Astrocyte (in vitro differentiated cells and primary cell): ENCODE results near the gene ATP11A. TPM values are rescaled to one million over a fixed set of nuclear protein-coding genes. Genes with fewer than 3 reads are reported as not detected.
"Not testable (repeated sequence)": the region's sequence is repeated elsewhere in the genome, so short reads cannot be mapped to it uniquely, and the experiment has no call there.

Source experiments
- DNase-seq: peaks from one replicate; pipeline ENCODE4 v3.0.0-alpha.2; 2010; ENCODE audit warnings: low read depth
- FAIRE-seq: peaks from 2 replicates; lab custom pipeline; 2011; peaks lifted over from hg19 to GRCh38; lab: Jason Lieb, UNC
- H2AFZ ChIP-seq: 2 replicates; pipeline ENCODE4 v1.6.0; 2012; ENCODE audit warnings: low read depth, low read length, inconsistent platforms
- H3K27ac ChIP-seq: 2 replicates; pipeline ENCODE4 v1.5.1; 2011; ENCODE audit warnings: low read depth, low read length, inconsistent platforms
- H3K27me3 ChIP-seq: 2 replicates; pipeline ENCODE4 v1.6.0; 2011; ENCODE audit warnings: low read length, inconsistent platforms; ENCODE audit not compliant: insufficient read depth
- H3K36me3 ChIP-seq: 2 replicates; pipeline ENCODE4 v1.5.1; 2011; ENCODE audit warnings: low read length, inconsistent platforms; ENCODE audit not compliant: insufficient read depth
- H3K4me1 ChIP-seq: 2 replicates; pipeline ENCODE4 v1.5.1; 2011; ENCODE audit warnings: low read length, inconsistent platforms; ENCODE audit not compliant: insufficient read depth
- H3K4me2 ChIP-seq: 2 replicates; pipeline ENCODE4 v1.6.0; 2012; ENCODE audit warnings: low read length, inconsistent platforms
- H3K4me3 ChIP-seq: 2 replicates; pipeline ENCODE4 v1.5.1; 2011; ENCODE audit warnings: low read depth, mild to moderate bottlenecking, low read length, inconsistent platforms; ENCODE audit not compliant: insufficient read depth
- H3K79me2 ChIP-seq: 2 replicates; pipeline ENCODE4 v1.6.0; 2012; ENCODE audit warnings: mild to moderate bottlenecking, low read length, inconsistent platforms; ENCODE audit not compliant: insufficient read depth
- H3K9ac ChIP-seq: 2 replicates; pipeline ENCODE4 v1.6.0; 2012; ENCODE audit warnings: mild to moderate bottlenecking, low read length, inconsistent platforms
- H3K9me3 ChIP-seq: 2 replicates; pipeline ENCODE4 v1.5.1; 2012; ENCODE audit warnings: low read depth, mild to moderate bottlenecking, low read length, inconsistent platforms; ENCODE audit not compliant: insufficient read depth
- H4K20me1 ChIP-seq: 2 replicates; pipeline ENCODE4 v1.6.0; 2012; ENCODE audit warnings: low read length, inconsistent platforms; ENCODE audit not compliant: insufficient read depth
- H3K27ac Mint-ChIP-seq: one replicate; pipeline ENCODE4 v1.8.0; 2021; ENCODE audit warnings: mild to moderate bottlenecking, mixed read lengths; ENCODE audit not compliant: unreplicated experiment
- H3K27me3 Mint-ChIP-seq: one replicate; pipeline ENCODE4 v1.8.0; 2021; ENCODE audit warnings: low read depth, mixed read lengths; ENCODE audit not compliant: unreplicated experiment
- H3K36me3 Mint-ChIP-seq: one replicate; pipeline ENCODE4 v1.8.0; 2021; ENCODE audit warnings: low read depth, mixed read lengths; ENCODE audit not compliant: unreplicated experiment
- H3K4me1 Mint-ChIP-seq: one replicate; pipeline ENCODE4 v1.8.0; 2021; ENCODE audit warnings: low read depth, mixed read lengths; ENCODE audit not compliant: unreplicated experiment
- H3K4me3 Mint-ChIP-seq: one replicate; pipeline ENCODE4 v1.8.0; 2021; ENCODE audit warnings: mild to moderate bottlenecking, moderate library complexity, mixed read lengths; ENCODE audit not compliant: unreplicated experiment
- H3K9me3 Mint-ChIP-seq: one replicate; pipeline ENCODE4 v1.8.0; 2021; ENCODE audit warnings: mild to moderate bottlenecking, mixed read lengths; ENCODE audit not compliant: unreplicated experiment
- EZH2 ChIP-seq: IDR thresholded peaks from 2 replicates; pipeline ENCODE4 v1.6.1; 2012; ENCODE audit warnings: mild to moderate bottlenecking, low read length, inconsistent platforms; ENCODE audit not compliant: insufficient read depth
- total RNA-seq: library from RNA; stranded (reverse); gene quantifications from 2 replicates; pipeline ENCODE4 v1.2.1, GENCODE V29; 2021
- TF ChIP-seq, protein P1 (sequence below): IDR thresholded peaks from 2 replicates; pipeline ENCODE4 v1.5.1; 2011; ENCODE audit warnings: low read depth, mild to moderate bottlenecking, inconsistent platforms, low read length, moderate library complexity; ENCODE audit not compliant: insufficient read depth

ATP11A gene
- total RNA-seq, 1 donor from 2014 or later, result 38.9 TPM

DNA sequence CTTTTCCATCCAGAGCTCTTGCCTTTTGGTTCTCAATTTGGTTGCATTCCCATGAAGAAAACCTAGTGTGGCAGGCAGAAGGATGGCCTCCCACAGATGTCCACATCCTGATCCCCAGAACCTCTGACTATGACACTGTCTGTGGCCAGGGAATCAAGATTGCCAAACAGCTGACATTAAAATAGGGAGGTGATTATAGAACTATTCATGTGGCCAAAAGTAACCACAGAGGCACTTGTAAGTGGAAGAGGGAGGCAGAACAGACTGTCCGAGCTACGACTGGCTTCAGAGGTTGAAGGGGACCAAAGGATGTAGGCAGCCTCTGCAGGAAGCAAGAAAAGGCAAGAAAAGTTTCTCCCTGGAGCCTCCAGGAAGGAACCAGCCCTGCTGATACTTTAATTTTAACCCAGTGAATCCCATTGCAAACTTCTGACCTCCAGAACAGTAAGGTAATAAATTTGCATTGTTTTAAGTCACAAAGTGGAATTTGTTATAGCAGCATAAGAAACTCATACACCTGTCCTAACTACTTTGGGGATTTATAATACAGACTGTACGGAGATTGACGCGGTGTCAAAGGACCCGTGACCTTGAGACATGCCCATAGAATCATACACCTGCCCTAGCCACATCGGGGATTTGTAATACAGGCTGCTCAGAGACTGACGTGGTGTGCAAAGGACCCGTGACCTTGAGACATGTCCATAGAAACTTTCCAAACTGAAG, 106.5 kb downstream of the ATP11A start:
- Histone ChIP-seq H3K27me3 (no peaks in the 10 kb centered on the region), H3K27ac (no peak overlapping the region), H3K79me2 (no peaks in the 10 kb centered on the region), H2AFZ (no peak overlapping the region), H3K4me3 (no peak overlapping the region), H3K9me3 (no peaks in the 10 kb centered on the region), H3K4me1 (no peaks in the 10 kb centered on the region), H3K4me2 (no peak overlapping the region), H3K9ac (no peak overlapping the region), H4K20me1 (no peaks in the 10 kb centered on the region), H3K36me3 (no peaks in the 10 kb centered on the region)
- Mint-ChIP-seq H3K27me3 (no peaks in the 10 kb centered on the region), H3K9me3 (no peaks in the 10 kb centered on the region), H3K27ac (no peak overlapping the region), H3K36me3 (peaks cover 13% of the 10 kb centered on the region), H3K4me3 (no peak overlapping the region), H3K4me1 (no peaks in the 10 kb centered on the region)
- FAIRE-seq (no peak), DNase-seq (no peak)
- TF ChIP-seq, protein P1, sequence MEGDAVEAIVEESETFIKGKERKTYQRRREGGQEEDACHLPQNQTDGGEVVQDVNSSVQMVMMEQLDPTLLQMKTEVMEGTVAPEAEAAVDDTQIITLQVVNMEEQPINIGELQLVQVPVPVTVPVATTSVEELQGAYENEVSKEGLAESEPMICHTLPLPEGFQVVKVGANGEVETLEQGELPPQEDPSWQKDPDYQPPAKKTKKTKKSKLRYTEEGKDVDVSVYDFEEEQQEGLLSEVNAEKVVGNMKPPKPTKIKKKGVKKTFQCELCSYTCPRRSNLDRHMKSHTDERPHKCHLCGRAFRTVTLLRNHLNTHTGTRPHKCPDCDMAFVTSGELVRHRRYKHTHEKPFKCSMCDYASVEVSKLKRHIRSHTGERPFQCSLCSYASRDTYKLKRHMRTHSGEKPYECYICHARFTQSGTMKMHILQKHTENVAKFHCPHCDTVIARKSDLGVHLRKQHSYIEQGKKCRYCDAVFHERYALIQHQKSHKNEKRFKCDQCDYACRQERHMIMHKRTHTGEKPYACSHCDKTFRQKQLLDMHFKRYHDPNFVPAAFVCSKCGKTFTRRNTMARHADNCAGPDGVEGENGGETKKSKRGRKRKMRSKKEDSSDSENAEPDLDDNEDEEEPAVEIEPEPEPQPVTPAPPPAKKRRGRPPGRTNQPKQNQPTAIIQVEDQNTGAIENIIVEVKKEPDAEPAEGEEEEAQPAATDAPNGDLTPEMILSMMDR, result no peak
- TF ChIP-seq EZH2, result no peak

DNA sequence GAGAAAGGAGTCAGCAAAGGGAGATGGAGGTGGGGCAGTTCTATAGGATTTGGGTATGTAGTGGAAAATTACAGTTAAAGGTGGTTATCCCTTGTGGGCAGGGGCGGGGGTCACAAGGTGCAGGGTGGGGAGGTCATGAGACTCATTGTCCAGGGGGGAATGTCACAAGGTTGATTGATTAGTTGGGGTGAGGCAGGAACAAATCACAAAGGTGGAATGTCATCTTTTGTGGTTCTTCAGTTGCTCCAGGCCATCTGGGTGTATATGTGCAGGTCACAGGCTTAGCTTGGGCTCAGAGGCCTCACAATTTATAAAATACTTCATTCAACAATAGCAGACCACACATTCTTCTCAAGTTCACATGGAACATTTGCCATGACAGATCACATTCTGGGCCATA, 109.6 kb downstream of the ATP11A start:
- FAIRE-seq (no peak), DNase-seq (no peak)
- Histone ChIP-seq H3K4me3 (no peak overlapping the region), H3K36me3 (no peaks in the 10 kb centered on the region), H3K27me3 (no peaks in the 10 kb centered on the region), H3K27ac (no peak overlapping the region), H3K9ac (no peak overlapping the region), H4K20me1 (no peaks in the 10 kb centered on the region), H3K4me1 (no peaks in the 10 kb centered on the region), H3K79me2 (no peaks in the 10 kb centered on the region), H3K9me3 (no peaks in the 10 kb centered on the region), H2AFZ (no peak overlapping the region), H3K4me2 (no peak overlapping the region)
- no peak for TF ChIP-seq EZH2
- TF ChIP-seq, protein P1, result no peak
- Mint-ChIP-seq H3K4me1 (peaks cover 2% of the 10 kb centered on the region), H3K36me3 (peaks cover 9% of the 10 kb centered on the region), H3K9me3 (no peaks in the 10 kb centered on the region), H3K27ac (no peak overlapping the region), H3K4me3 (no peak overlapping the region), H3K27me3 (no peaks in the 10 kb centered on the region)

- Histone ChIP-seq H3K9me3 (no peaks in the 10 kb centered on the region), H3K27ac (no peak overlapping the region), H3K79me2 (no peaks in the 10 kb centered on the region), H3K4me1 (no peaks in the 10 kb centered on the region), H3K27me3 (no peaks in the 10 kb centered on the region), H3K36me3 (no peaks in the 10 kb centered on the region), H4K20me1 (no peaks in the 10 kb centered on the region), H2AFZ (no peak overlapping the region), H3K9ac (no peak overlapping the region), H3K4me3 (no peak overlapping the region), H3K4me2 (no peak overlapping the region)
- Mint-ChIP-seq H3K4me3 (no peak overlapping the region), H3K4me1 (peaks cover 2% of the 10 kb centered on the region), H3K27me3 (no peaks in the 10 kb centered on the region), H3K36me3 (peaks cover 10% of the 10 kb centered on the region), H3K27ac (no peak overlapping the region), H3K9me3 (no peaks in the 10 kb centered on the region)
- DNase-seq (no peak), FAIRE-seq (no peak)
- TF ChIP-seq, protein P1, result no peak
Observed at GRCh38 chr13:112800057-112800456, 110.2 kb downstream of the ATP11A start.

- H3K9me3 ChIP-seq, H3K36me3 Mint-ChIP-seq, H3K79me2 ChIP-seq, H4K20me1 ChIP-seq, H3K9ac ChIP-seq, H3K4me2 ChIP-seq, FAIRE-seq, H3K27me3 ChIP-seq, H3K27ac Mint-ChIP-seq, H3K27me3 Mint-ChIP-seq, H3K27ac ChIP-seq, H3K4me3 ChIP-seq, H3K4me1 Mint-ChIP-seq, H3K9me3 Mint-ChIP-seq, H2AFZ ChIP-seq, H3K36me3 ChIP-seq, H3K4me1 ChIP-seq, DNase-seq, H3K4me3 Mint-ChIP-seq: not testable (repeated sequence)
Observed at GRCh38 chr13:112800807-112801206, 111.0 kb downstream of the ATP11A start.
